Measurements from ENCODE around the gene RFC4.

The RFC4 gene

DNA sequence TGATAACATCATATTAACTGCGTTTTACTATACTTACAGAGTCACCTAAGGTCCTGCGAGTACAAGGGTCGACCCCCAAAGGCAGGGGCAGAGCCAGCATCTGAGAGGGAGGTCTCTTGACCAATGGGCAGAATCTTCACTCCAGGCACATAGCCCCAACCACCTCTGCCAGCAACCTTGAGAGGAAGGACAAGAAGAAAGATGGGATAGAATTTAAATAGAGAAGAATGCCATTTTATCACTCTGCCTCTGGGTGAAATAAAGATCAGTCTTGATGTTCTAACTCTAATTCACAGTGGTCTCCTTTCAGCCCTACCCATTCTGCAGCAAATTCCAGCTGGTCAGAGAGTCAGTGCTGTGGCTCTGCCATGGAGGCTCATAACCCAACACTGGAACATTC is 62.6 kb downstream of the RFC4 start:
- DNase-seq (ENCODE audit: low read depth, low spot score), result no peak

- DNase-seq (ENCODE audit: low read depth, low spot score), result no peak
These were observed 63.5 kb downstream of the RFC4 start for GRCh38 chr3:186742618-186743380.
